SK-N-SH (cell line): Measurements from ENCODE around the gene TEPSIN.

Source experiments
- MEF2A ChIP-seq: IDR thresholded peaks from 2 replicates; pipeline ENCODE4 v1.4.0; 2012; ENCODE audit warnings: low read depth, borderline replicate concordance
- TF ChIP-seq, protein P1 (sequence below): fragments of 200-600 bp; sonication (generic); IDR thresholded peaks from 2 replicates; pipeline ENCODE4 v1.6.1; 2017; ENCODE audit warnings: antibody characterized with exemption, mild to moderate bottlenecking, moderate library complexity

DNA sequence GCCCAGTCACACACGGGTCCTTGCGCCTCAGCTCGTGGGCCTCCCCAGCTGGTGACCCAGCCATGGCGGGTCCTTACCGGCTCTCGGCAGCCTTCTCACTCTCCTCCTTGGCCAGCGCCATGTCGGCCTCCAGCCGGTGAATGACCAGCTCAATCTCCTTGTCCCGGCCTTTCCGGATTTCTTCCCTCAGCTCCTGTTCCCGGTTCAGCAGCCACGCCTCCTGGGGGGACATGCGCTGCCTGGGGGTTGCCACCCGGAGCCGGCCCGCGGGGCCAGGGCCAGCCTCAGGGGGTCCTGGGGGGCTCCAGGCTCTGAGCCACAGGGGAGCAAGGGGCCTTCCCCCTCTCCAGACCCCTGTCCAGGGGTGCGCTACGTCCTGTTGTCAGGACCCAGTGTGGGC lies 47.7 kb downstream of the TEPSIN start:
- TF ChIP-seq, protein P1, sequence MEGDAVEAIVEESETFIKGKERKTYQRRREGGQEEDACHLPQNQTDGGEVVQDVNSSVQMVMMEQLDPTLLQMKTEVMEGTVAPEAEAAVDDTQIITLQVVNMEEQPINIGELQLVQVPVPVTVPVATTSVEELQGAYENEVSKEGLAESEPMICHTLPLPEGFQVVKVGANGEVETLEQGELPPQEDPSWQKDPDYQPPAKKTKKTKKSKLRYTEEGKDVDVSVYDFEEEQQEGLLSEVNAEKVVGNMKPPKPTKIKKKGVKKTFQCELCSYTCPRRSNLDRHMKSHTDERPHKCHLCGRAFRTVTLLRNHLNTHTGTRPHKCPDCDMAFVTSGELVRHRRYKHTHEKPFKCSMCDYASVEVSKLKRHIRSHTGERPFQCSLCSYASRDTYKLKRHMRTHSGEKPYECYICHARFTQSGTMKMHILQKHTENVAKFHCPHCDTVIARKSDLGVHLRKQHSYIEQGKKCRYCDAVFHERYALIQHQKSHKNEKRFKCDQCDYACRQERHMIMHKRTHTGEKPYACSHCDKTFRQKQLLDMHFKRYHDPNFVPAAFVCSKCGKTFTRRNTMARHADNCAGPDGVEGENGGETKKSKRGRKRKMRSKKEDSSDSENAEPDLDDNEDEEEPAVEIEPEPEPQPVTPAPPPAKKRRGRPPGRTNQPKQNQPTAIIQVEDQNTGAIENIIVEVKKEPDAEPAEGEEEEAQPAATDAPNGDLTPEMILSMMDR, result no peak
- TF ChIP-seq MEF2A, result no peak
